T-cell (primary cell): ENCODE measurements around the gene PREPL. TPM values are rescaled to one million over a fixed set of nuclear protein-coding genes. Genes with fewer than 3 reads are reported as not detected.

Source experiments
- ATAC-seq, 4 experiments: fragments of 200-7000 bp in 3 of 4; fragments of 150-1000 bp in 1 of 4; cut with Tn5 transposase; replicated peaks in 1 of 4; 1 replicate in 3 of 4; 2 replicates in 1 of 4; pipeline ENCODE4 v1.10.0; 2021; ENCODE audit warnings: moderate library complexity in 3 of 4, mild to moderate bottlenecking in 2 of 4, moderate number of reproducible peaks in 1 of 4
- CTCF ChIA-PET, 2 donors: fragments of 300-600 bp; sonication (Branson Sonifier 250); formaldehyde crosslinking; loops; one replicate each; lab custom pipeline; 2022; ENCODE audit warnings: antibody characterized with exemption in 2 of 2; lab: Charles Lee
- POLR2A ChIA-PET, 2 donors: fragments of 300-600 bp; sonication (Branson Sonifier 250); formaldehyde crosslinking; loops; one replicate each; lab custom pipeline; 2022; ENCODE audit warnings: antibody characterized with exemption in 2 of 2; lab: Charles Lee
- DNase-seq, 35 experiments: peaks; one replicate each; pipeline versions ENCODE4 v3.0.0 to v3.0.0-alpha.2; 2013 to 2023
- H3K27ac ChIP-seq: one replicate; pipeline ENCODE4 v1.5.1; 2013; ENCODE audit warnings: low read length
- H3K27me3 ChIP-seq, 2 experiments: replicated peaks in 1 of 2; 1 replicate in 1 of 2; 2 replicates in 1 of 2; pipeline versions ENCODE4 v1.6.1 to v1.7.0; 2013; ENCODE audit warnings: low read length in 1 of 2, mixed read lengths in 1 of 2; ENCODE audit not compliant: control insufficient read depth in 2 of 2, insufficient read depth in 2 of 2; ENCODE audit errors: extremely low read depth in 1 of 2
- H3K36me3 ChIP-seq, 2 donors: 1 replicate in 1 of 2; 2 replicates in 1 of 2; pipeline versions ENCODE4 v1.6.1 to v1.7.0; 2013; ENCODE audit warnings: low read length in 1 of 2; ENCODE audit not compliant: control insufficient read depth in 2 of 2, insufficient read depth in 1 of 2; ENCODE audit errors: extremely low read depth in 1 of 2
- H3K4me1 ChIP-seq, 2 experiments: 1 replicate in 1 of 2; 2 replicates in 1 of 2; pipeline versions ENCODE4 v1.6.1 to v1.7.0; 2013; ENCODE audit warnings: low read length in 2 of 2, mixed read lengths in 1 of 2; ENCODE audit not compliant: insufficient read depth in 2 of 2, control insufficient read depth in 1 of 2; ENCODE audit errors: extremely low read depth in 1 of 2
- H3K4me3 ChIP-seq, 2 donors: 1 replicate in 1 of 2; 2 replicates in 1 of 2; pipeline versions ENCODE4 v1.5.1 to v1.7.0; 2013; ENCODE audit warnings: mild to moderate bottlenecking in 2 of 2, low read length in 1 of 2, moderate library complexity in 1 of 2; ENCODE audit not compliant: control insufficient read depth in 1 of 2; ENCODE audit errors: extremely low read depth in 1 of 2
- H3K9me3 ChIP-seq: 2 replicates; pipeline ENCODE4 v1.7.0; 2013
- H3K27ac Mint-ChIP-seq, 2 donors: one replicate each; pipeline ENCODE4 v1.8.0; 2020 to 2021; ENCODE audit warnings: mild to moderate bottlenecking in 2 of 2, mixed read lengths in 2 of 2
- H3K27me3 Mint-ChIP-seq, 2 donors: one replicate each; pipeline ENCODE4 v1.8.0; 2021 to 2022; ENCODE audit warnings: mixed read lengths in 2 of 2
- H3K36me3 Mint-ChIP-seq: one replicate; pipeline ENCODE4 v1.8.0; 2021; ENCODE audit warnings: mixed read lengths
- H3K4me1 Mint-ChIP-seq, 3 donors: one replicate each; pipeline ENCODE4 v1.8.0; 2020 to 2022; ENCODE audit warnings: mixed read lengths in 3 of 3, mild to moderate bottlenecking in 1 of 3
- H3K4me3 Mint-ChIP-seq, 3 donors: one replicate each; pipeline ENCODE4 v1.8.0; 2020 to 2022; ENCODE audit warnings: mild to moderate bottlenecking in 3 of 3, mixed read lengths in 3 of 3, moderate library complexity in 3 of 3
- H3K9me3 Mint-ChIP-seq, 3 donors: one replicate each; pipeline ENCODE4 v1.8.0; 2020 to 2022; ENCODE audit warnings: mixed read lengths in 3 of 3
- WGBS: methylation state at CpG from one replicate; pipeline ENCODE4 v1.1.5; 2013; ENCODE audit warnings: missing lambda C conversion rate; ENCODE audit not compliant: insufficient coverage; 5-methylcytosine and 5-hydroxymethylcytosine counted together
- total RNA-seq, 35 experiments: library from RNA in 6 of 35; stranded (reverse) in 6 of 35; fragments of 120-200 nt in 1 of 35; gene quantifications; one replicate each; pipeline versions ENCODE4 v1.2.1 to v1.2.4 and lab custom pipeline; 2013 to 2026

Gene PREPL
- 10 to 100 TPM; 27.7 to 33.3 (median 30.7) TPM for total RNA-seq
- 41.1 TPM for total RNA-seq (2013)
- total RNA-seq (lab: John Stamatoyannopoulos, UW), result 45.1 to 109 (median 63.7) reads per million in 29 experiments

- ATAC-seq (peak; percentile 82 to 87 (median 84)), DNase-seq (peak; percentile 93 to 99 (median 97))
- WGBS, result under 1% methylated on average over 48 of the region's 57 CpGs
- ChIA-PET CTCF (interaction anchor here (0.5 to 1.6 kb wide), 15 partner anchors 10 to 782 kb away, joined by 3 to 8 read pairs (median 4); partner anchors contain the start of gene PPM1B (in 1 of the 2)), POLR2A (interaction anchor here (0.6 to 2.1 kb wide), 12 partner anchors 8 to 1206 kb away, joined by 3 to 24 read pairs (median 3); partner anchors contain the start of gene PPM1B (in 1 of the 2))
- peak within 1 kb of the TSS; percentile 84 to 91 for H3K4me3 ChIP-seq
- H3K4me3 Mint-ChIP-seq, result peak within 1 kb of the TSS; percentile 97 to 99 (median 97)
- peaks cover 52 to 64% (median 52%) of the 10 kb centered on the region in 3 donors for H3K4me1 Mint-ChIP-seq
- no peaks in the 10 kb centered on the region for H3K27me3 ChIP-seq
- H3K4me1 ChIP-seq, result peaks cover 12 to 27% of the 10 kb centered on the region in 2 experiments
- peaks cover 16% of the 10 kb centered on the region for H3K36me3 Mint-ChIP-seq
- H3K27ac Mint-ChIP-seq, result peak within 1 kb of the TSS; percentile 100
- H3K9me3 Mint-ChIP-seq, result no peaks in the 10 kb centered on the region
- no peaks in the 10 kb centered on the region for H3K27me3 Mint-ChIP-seq
- no peaks in the 10 kb centered on the region for H3K9me3 ChIP-seq
- peak within 1 kb of the TSS; percentile 100 for H3K27ac ChIP-seq
- H3K36me3 ChIP-seq, result no peaks in the 10 kb centered on the region
Measured at GRCh38 chr2:44361330-44362206, at the start of gene PREPL, which contains the start of gene CAMKMT. PREPL (minus strand) TSS chr2:44361494; CDS start chr2:44346342, 15,152 bp downstream. CAMKMT (plus strand) TSS chr2:44361947.

GRCh38 chr2:44398243-44398897, 37.1 kb upstream of the PREPL start:
- CTCF ChIA-PET, result interaction anchor here in 1 of 2 donors (0.7 kb wide), 1 partner anchor 89 kb away, joined by 3 read pairs; no protein-coding TSS in a partner anchor
- ATAC-seq, result no peak
- no peaks in the 10 kb centered on the region for H3K27me3 ChIP-seq
- H3K4me3 ChIP-seq, result no peak overlapping the region
- no peak overlapping the region for H3K27ac Mint-ChIP-seq
- H3K27ac ChIP-seq, result no peak overlapping the region
- H3K4me1 Mint-ChIP-seq, result peaks cover 0 to 12% (median 4%) of the 10 kb centered on the region in 3 donors
- H3K27me3 Mint-ChIP-seq, result no peaks in the 10 kb centered on the region
- H3K9me3 ChIP-seq, result no peaks in the 10 kb centered on the region
- DNase-seq, result no peak
- no peaks in the 10 kb centered on the region for H3K36me3 ChIP-seq
- POLR2A ChIA-PET, result interaction anchor here in 1 of 2 donors (0.7 kb wide), 1 partner anchor 1966 kb away, joined by 3 read pairs; no protein-coding TSS in a partner anchor
- no peak overlapping the region for H3K4me3 Mint-ChIP-seq
- no CpG with 5 or more reads among the region's 6 CpGs for WGBS
- no peaks in the 10 kb centered on the region for H3K4me1 ChIP-seq
- peaks cover 20% of the 10 kb centered on the region for H3K36me3 Mint-ChIP-seq
- no peaks in the 10 kb centered on the region for H3K9me3 Mint-ChIP-seq

- DNase-seq (no peak), ATAC-seq (no peak)
- no peak overlapping the region for H3K27ac Mint-ChIP-seq
- no peaks in the 10 kb centered on the region for H3K36me3 ChIP-seq
- no peak overlapping the region for H3K27ac ChIP-seq
- H3K27me3 ChIP-seq, result no peaks in the 10 kb centered on the region
- no peak overlapping the region for H3K4me3 ChIP-seq
- H3K4me1 ChIP-seq, result no peaks in the 10 kb centered on the region
- H3K9me3 Mint-ChIP-seq, result no peaks in the 10 kb centered on the region
- no peaks in the 10 kb centered on the region for H3K27me3 Mint-ChIP-seq
- H3K9me3 ChIP-seq, result no peaks in the 10 kb centered on the region
- H3K4me3 Mint-ChIP-seq, result no peak overlapping the region
- no CpG with 5 or more reads among the region's 7 CpGs for WGBS
- ChIA-PET CTCF (interaction anchor here in 1 of 2 donors (0.7 kb wide), 1 partner anchor 72 kb away, joined by 3 read pairs; no protein-coding TSS in a partner anchor), POLR2A (no interaction called here)
- H3K36me3 Mint-ChIP-seq, result peaks cover 12% of the 10 kb centered on the region
- peaks cover 0 to 12% (median 4%) of the 10 kb centered on the region in 3 donors for H3K4me1 Mint-ChIP-seq
Measured at GRCh38 chr2:44397447-44398175, 36.3 kb upstream of the PREPL start.

DNA sequence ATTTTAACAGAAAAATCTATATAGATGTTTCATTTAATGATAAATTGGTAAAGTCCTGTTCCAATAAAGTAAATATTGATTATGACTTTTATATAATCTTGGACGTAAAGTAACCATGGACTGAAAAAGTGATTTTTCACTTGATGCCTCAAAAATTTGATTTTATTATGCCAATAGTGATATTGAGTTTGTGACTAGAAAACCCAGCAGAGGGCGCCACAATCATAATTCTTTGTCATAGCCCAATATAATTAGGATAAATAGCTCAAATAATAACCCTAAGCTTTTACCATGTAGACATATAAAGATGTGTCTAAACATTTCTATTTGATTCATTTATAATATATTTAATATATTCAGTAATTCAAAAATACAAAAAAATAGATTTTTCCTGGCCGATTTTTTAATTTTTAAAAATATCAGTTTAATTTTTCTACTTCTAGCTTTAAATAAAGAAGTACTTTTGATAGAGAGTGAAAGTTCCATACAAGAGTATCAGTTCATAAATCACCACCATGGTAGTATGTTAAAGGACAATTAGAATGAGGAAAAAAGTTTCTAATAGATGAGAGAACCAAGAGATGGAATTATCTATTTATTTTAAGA, 31.1 kb upstream of the PREPL start:
- Mint-ChIP-seq H3K4me3 (no peak overlapping the region), H3K9me3 (peaks cover 0 to 4% (median 1%) of the 10 kb centered on the region in 3 donors), H3K27me3 (no peaks in the 10 kb centered on the region), H3K4me1 (peaks cover 8 to 14% (median 14%) of the 10 kb centered on the region in 3 donors), H3K27ac (no peak overlapping the region), H3K36me3 (peaks cover 11% of the 10 kb centered on the region)
- DNase-seq (peak in 26 of 35 experiments; percentile 4 to 59 (median 44)), ATAC-seq (no peak)
- Histone ChIP-seq H3K4me1 (no peaks in the 10 kb centered on the region), H3K27me3 (no peaks in the 10 kb centered on the region), H3K27ac (no peak overlapping the region), H3K9me3 (no peaks in the 10 kb centered on the region), H3K36me3 (no peaks in the 10 kb centered on the region), H3K4me3 (no peak overlapping the region)
- CTCF ChIA-PET, result interaction anchor here (0.5 to 2.9 kb wide), 18 partner anchors 10 to 566 kb away, joined by 3 to 22 read pairs (median 3); partner anchors contain the start of genes CAMKMT (in 1 of the 2) and PREPL (in 1 of the 2)
- POLR2A ChIA-PET, result interaction anchor here in 1 of 2 donors (0.8 kb wide), 1 partner anchor 31 kb away, joined by 3 read pairs; the partner anchor contains the start of gene CAMKMT
- no CpG with 5 or more reads among the region's 3 CpGs for WGBS

DNA sequence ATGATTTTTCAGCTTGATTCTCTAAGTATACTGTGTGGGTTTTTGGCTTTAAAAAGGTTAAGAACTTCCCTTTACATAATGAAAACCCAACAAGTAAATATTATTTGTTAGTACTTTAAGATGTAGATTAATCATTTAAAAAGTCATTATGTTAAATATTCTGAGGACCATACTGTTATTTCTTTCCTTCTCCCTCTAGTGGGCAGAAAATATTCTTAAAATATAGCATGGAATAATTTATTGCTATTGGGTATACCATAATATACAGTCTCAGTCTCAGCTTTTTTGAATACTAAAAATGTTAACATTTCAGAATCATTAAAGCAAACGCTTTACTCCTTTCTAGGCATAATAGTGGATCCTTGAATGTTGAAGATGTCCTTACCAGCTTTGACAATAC, 28.6 kb upstream of the PREPL start:
- H3K4me1 Mint-ChIP-seq, result peaks cover 19 to 31% (median 24%) of the 10 kb centered on the region in 3 donors
- no peaks in the 10 kb centered on the region for H3K27me3 Mint-ChIP-seq
- no peak overlapping the region for H3K27ac ChIP-seq
- H3K4me3 ChIP-seq, result no peak overlapping the region
- WGBS, result no CpG with 5 or more reads among the region's 1 CpG
- ChIA-PET POLR2A (no interaction called here), CTCF (interaction anchor here in 1 of 2 donors (1.2 to 1.5 kb wide), 3 partner anchors 24 to 89 kb away, joined by 3 to 5 read pairs (median 4); no protein-coding TSS in a partner anchor)
- no peaks in the 10 kb centered on the region for H3K36me3 ChIP-seq
- H3K9me3 ChIP-seq, result no peaks in the 10 kb centered on the region
- no peaks in the 10 kb centered on the region for H3K27me3 ChIP-seq
- H3K4me1 ChIP-seq, result no peaks in the 10 kb centered on the region
- no peak overlapping the region for H3K4me3 Mint-ChIP-seq
- no peak overlapping the region for H3K27ac Mint-ChIP-seq
- H3K36me3 Mint-ChIP-seq, result peaks cover 25% of the 10 kb centered on the region
- DNase-seq, result no peak
- no peak for ATAC-seq
- peaks cover 2 to 12% (median 7%) of the 10 kb centered on the region in 3 donors for H3K9me3 Mint-ChIP-seq
